Activated naive CD4-positive, alpha-beta T cell treated with anti-CD3 and anti-CD28 coated beads for 36 hours (primary cell): Measurements from ENCODE around the gene RUNX2. TPM values are rescaled to one million over a fixed set of nuclear protein-coding genes. Genes with fewer than 3 reads are reported as not detected.

Experiments
- CTCF ChIA-PET: fragments of 350-600 bp; sonication (Branson Sonifier 250); formaldehyde crosslinking; loops from one replicate; lab custom pipeline; 2021; ENCODE audit warnings: antibody characterized with exemption; lab: Charles Lee
- DNase-seq: peaks from one replicate; pipeline ENCODE4 v3.0.0-alpha.2; 2020
- H3K27ac Mint-ChIP-seq: one replicate; pipeline ENCODE4 v1.8.0; 2021; ENCODE audit warnings: mild to moderate bottlenecking, mixed read lengths
- H3K27me3 Mint-ChIP-seq: one replicate; pipeline ENCODE4 v1.8.0; 2021; ENCODE audit warnings: low read depth, mixed read lengths
- H3K36me3 Mint-ChIP-seq: one replicate; pipeline ENCODE4 v1.8.0; 2021; ENCODE audit warnings: low read depth, mixed read lengths
- H3K4me1 Mint-ChIP-seq: one replicate; pipeline ENCODE4 v1.8.0; 2021; ENCODE audit warnings: low read depth, mixed read lengths
- H3K4me3 Mint-ChIP-seq: one replicate; pipeline ENCODE4 v1.8.0; 2021; ENCODE audit warnings: mild to moderate bottlenecking, moderate library complexity, mixed read lengths
- H3K9me3 Mint-ChIP-seq: one replicate; pipeline ENCODE4 v1.8.0; 2021; ENCODE audit warnings: mixed read lengths
- intact Hi-C: fragments of 100-400 bp; cut with micrococcal nuclease; formaldehyde crosslinking; loops from one replicate; pipeline ENCODE4 v1.15.1; 2023
- total RNA-seq, 2 experiments: library from RNA; stranded (reverse); gene quantifications; one replicate each; pipeline ENCODE4 v1.2.3, GENCODE V29; 2021

RUNX2 gene
- total RNA-seq, 2 experiments from 2014 or later = 3.1 to 3.6 TPM

GRCh38 chr6:45428727-45429126, 100.6 kb downstream of the RUNX2 start:
- Mint-ChIP-seq H3K9me3 (no peaks in the 10 kb centered on the region), H3K4me3 (no peak overlapping the region), H3K4me1 (peaks cover 56% of the 10 kb centered on the region), H3K27ac (no peak overlapping the region), H3K27me3 (peaks cover 13% of the 10 kb centered on the region), H3K36me3 (peaks cover 4% of the 10 kb centered on the region)
- CTCF ChIA-PET = no interaction called here
- DNase-seq = no peak
- intact Hi-C loops = no loop called here

GRCh38 chr6:45430590-45431202, 102.6 kb downstream of the RUNX2 start:
- peaks cover 55% of the 10 kb centered on the region for H3K4me1 Mint-ChIP-seq
- peaks cover 4% of the 10 kb centered on the region for H3K27me3 Mint-ChIP-seq
- peaks cover 4% of the 10 kb centered on the region for H3K36me3 Mint-ChIP-seq
- intact Hi-C loops = loop anchor here (1.0 kb wide), 1 partner anchor 7 kb away; no protein-coding TSS in a partner anchor
- no peak overlapping the region for H3K4me3 Mint-ChIP-seq
- H3K27ac Mint-ChIP-seq = no peak overlapping the region
- H3K9me3 Mint-ChIP-seq = no peaks in the 10 kb centered on the region
- CTCF ChIA-PET = no interaction called here
- no peak for DNase-seq

GRCh38 chr6:45431317-45432065, 103.4 kb downstream of the RUNX2 start:
- intact Hi-C loops = loop anchor here (1.0 kb wide), 1 partner anchor 8 kb away; no protein-coding TSS in a partner anchor
- peak overlapping the region; percentile 59 for H3K27ac Mint-ChIP-seq
- peaks cover 4% of the 10 kb centered on the region for H3K36me3 Mint-ChIP-seq
- H3K27me3 Mint-ChIP-seq = peaks cover 4% of the 10 kb centered on the region
- H3K4me1 Mint-ChIP-seq = peaks cover 61% of the 10 kb centered on the region
- CTCF ChIA-PET = interaction anchor here (0.8 kb wide), 1 partner anchor 8 kb away, joined by 3 read pairs; no protein-coding TSS in a partner anchor
- H3K9me3 Mint-ChIP-seq = no peaks in the 10 kb centered on the region
- H3K4me3 Mint-ChIP-seq = peak overlapping the region; percentile 51
- DNase-seq = no peak

GRCh38 chr6:45432977-45433376, 104.8 kb downstream of the RUNX2 start:
- Mint-ChIP-seq H3K27me3 (peaks cover 4% of the 10 kb centered on the region), H3K4me3 (no peak overlapping the region), H3K36me3 (peaks cover 8% of the 10 kb centered on the region), H3K9me3 (no peaks in the 10 kb centered on the region), H3K27ac (no peak overlapping the region), H3K4me1 (peaks cover 71% of the 10 kb centered on the region)
- intact Hi-C loops = loop anchor here (1.0 kb wide), 1 partner anchor 45 kb away; no protein-coding TSS in a partner anchor
- no peak for DNase-seq
- CTCF ChIA-PET = no interaction called here

- H3K27ac Mint-ChIP-seq = no peak overlapping the region
- H3K27me3 Mint-ChIP-seq = peaks cover 4% of the 10 kb centered on the region
- no peaks in the 10 kb centered on the region for H3K9me3 Mint-ChIP-seq
- intact Hi-C loops = loop anchor here (1.0 kb wide), 1 partner anchor 45 kb away; no protein-coding TSS in a partner anchor
- H3K36me3 Mint-ChIP-seq = peaks cover 8% of the 10 kb centered on the region
- DNase-seq = no peak
- no peak overlapping the region for H3K4me3 Mint-ChIP-seq
- H3K4me1 Mint-ChIP-seq = peaks cover 70% of the 10 kb centered on the region
- CTCF ChIA-PET = no interaction called here
Measured at GRCh38 chr6:45433533-45434380, 105.6 kb downstream of the RUNX2 start.

- H3K4me1 Mint-ChIP-seq = peaks cover 69% of the 10 kb centered on the region
- H3K36me3 Mint-ChIP-seq = peaks cover 8% of the 10 kb centered on the region
- CTCF ChIA-PET = no interaction called here
- no peak overlapping the region for H3K4me3 Mint-ChIP-seq
- H3K27ac Mint-ChIP-seq = no peak overlapping the region
- peaks cover 3% of the 10 kb centered on the region for H3K27me3 Mint-ChIP-seq
- H3K9me3 Mint-ChIP-seq = no peaks in the 10 kb centered on the region
- DNase-seq = no peak
- intact Hi-C loops = no loop called here
Measured at GRCh38 chr6:45434381-45434700, 106.2 kb downstream of the RUNX2 start.

GRCh38 chr6:45436544-45437438, 108.7 kb downstream of the RUNX2 start:
- CTCF ChIA-PET = interaction anchor here (0.6 to 1.3 kb wide), 4 partner anchors 11 to 967 kb away, joined by 3 to 6 read pairs (median 3); no protein-coding TSS in a partner anchor
- Mint-ChIP-seq H3K27me3 (no peaks in the 10 kb centered on the region), H3K27ac (peak overlapping the region; percentile 76), H3K4me3 (peak overlapping the region; percentile 35), H3K36me3 (peaks cover 5% of the 10 kb centered on the region), H3K9me3 (no peaks in the 10 kb centered on the region), H3K4me1 (peaks cover 58% of the 10 kb centered on the region)
- intact Hi-C loops = loop anchor here (1.0 to 5.0 kb wide), 7 partner anchors 10 to 486 kb away; no protein-coding TSS in a partner anchor
- DNase-seq = peak; percentile 77

GRCh38 chr6:45437439-45437815, 109.3 kb downstream of the RUNX2 start:
- peaks cover 7% of the 10 kb centered on the region for H3K36me3 Mint-ChIP-seq
- no peak for DNase-seq

GRCh38 chr6:45438151-45438550, 110.0 kb downstream of the RUNX2 start:
- H3K4me1 Mint-ChIP-seq = peaks cover 58% of the 10 kb centered on the region
- no peak for DNase-seq
- no peak overlapping the region for H3K4me3 Mint-ChIP-seq
- no peaks in the 10 kb centered on the region for H3K27me3 Mint-ChIP-seq
- peaks cover 10% of the 10 kb centered on the region for H3K36me3 Mint-ChIP-seq
- no peak overlapping the region for H3K27ac Mint-ChIP-seq
- CTCF ChIA-PET = interaction anchor here (0.9 kb wide), 1 partner anchor 276 kb away, joined by 3 read pairs; no protein-coding TSS in a partner anchor
- intact Hi-C loops = loop anchor here (2.0 to 5.0 kb wide), 3 partner anchors 121 to 484 kb away; no protein-coding TSS in a partner anchor
- no peaks in the 10 kb centered on the region for H3K9me3 Mint-ChIP-seq

More at GRCh38 chr6:45437439-45437815, 109.3 kb downstream of the RUNX2 start:
- no peak overlapping the region for H3K4me3 Mint-ChIP-seq
- no peaks in the 10 kb centered on the region for H3K27me3 Mint-ChIP-seq
- CTCF ChIA-PET = interaction anchor here (1.3 kb wide), 1 partner anchor 12 kb away, joined by 6 read pairs; no protein-coding TSS in a partner anchor
- H3K4me1 Mint-ChIP-seq = peaks cover 60% of the 10 kb centered on the region
- no peaks in the 10 kb centered on the region for H3K9me3 Mint-ChIP-seq
- H3K27ac Mint-ChIP-seq = no peak overlapping the region
- intact Hi-C loops = loop anchor here (1.0 to 5.0 kb wide), 4 partner anchors 9 to 485 kb away; no protein-coding TSS in a partner anchor

- CTCF ChIA-PET = interaction anchor here (0.9 to 1.1 kb wide), 2 partner anchors 276 to 484 kb away, joined by 3 read pairs; no protein-coding TSS in a partner anchor
Measured at GRCh38 chr6:45438849-45439406, 110.8 kb downstream of the RUNX2 start.

GRCh38 chr6:45439459-45439858, 111.3 kb downstream of the RUNX2 start:
- CTCF ChIA-PET = interaction anchor here (1.1 kb wide), 1 partner anchor 484 kb away, joined by 3 read pairs; no protein-coding TSS in a partner anchor
- DNase-seq = no peak

More at GRCh38 chr6:45438849-45439406, 110.8 kb downstream of the RUNX2 start:
- Mint-ChIP-seq H3K27me3 (no peaks in the 10 kb centered on the region), H3K9me3 (no peaks in the 10 kb centered on the region), H3K27ac (no peak overlapping the region), H3K36me3 (peaks cover 13% of the 10 kb centered on the region), H3K4me3 (no peak overlapping the region), H3K4me1 (peaks cover 54% of the 10 kb centered on the region)
- intact Hi-C loops = loop anchor here (2.0 to 5.0 kb wide), 3 partner anchors 120 to 483 kb away; no protein-coding TSS in a partner anchor
- no peak for DNase-seq

More at GRCh38 chr6:45439459-45439858, 111.3 kb downstream of the RUNX2 start:
- intact Hi-C loops = loop anchor here (2.0 to 5.0 kb wide), 3 partner anchors 119 to 483 kb away; no protein-coding TSS in a partner anchor
- Mint-ChIP-seq H3K4me1 (peaks cover 51% of the 10 kb centered on the region), H3K27me3 (no peaks in the 10 kb centered on the region), H3K27ac (no peak overlapping the region), H3K36me3 (peaks cover 13% of the 10 kb centered on the region), H3K9me3 (no peaks in the 10 kb centered on the region), H3K4me3 (no peak overlapping the region)
